Testis (tissue), 2 donors: Measurements from ENCODE around the gene PLPPR1.

Experiments used
- CTCF ChIP-seq, 3 experiments: fragments of 450-650 bp in 2 of 3; fragments of 200-600 bp in 1 of 3; sonication (generic) in 1 of 3; IDR thresholded peaks; one replicate each; pipeline ENCODE4 v1.5.1; 2016 to 2019; ENCODE audit warnings: antibody characterized with exemption in 3 of 3, mild to moderate bottlenecking in 2 of 3, moderate library complexity in 1 of 3
- POLR2A ChIP-seq: fragments of 450-650 bp; IDR thresholded peaks from one replicate; pipeline ENCODE4 v1.6.1; 2017; ENCODE audit warnings: antibody characterized with exemption, mild to moderate bottlenecking, moderate library complexity

- TF ChIP-seq CTCF (IDR thresholded peaks at IDR 0.05) (no peak), POLR2A (no peak)
Observed at GRCh38 chr9:101167490-101168134, 139.1 kb downstream of the PLPPR1 start.
